Loucy (cell line): ENCODE measurements around the gene MUSK.
"Not testable (repeated sequence)": the region's sequence is repeated elsewhere in the genome, so short reads cannot be mapped to it uniquely, and the experiment has no call there.

Experiments
- H2AFZ ChIP-seq: fragments of 200-600 bp; sonication (generic); 2 replicates; pipeline ENCODE4 v1.6.0; 2016; ENCODE audit warnings: antibody characterized with exemption, mild to moderate bottlenecking, low read length, moderate library complexity
- H3F3A ChIP-seq: fragments of 200-600 bp; 2 replicates; pipeline ENCODE4 v1.6.0; 2016; ENCODE audit warnings: antibody characterized with exemption, low read depth, mild to moderate bottlenecking
- H3K27me3 ChIP-seq: fragments of 200-600 bp; sonication (generic); 2 replicates; pipeline ENCODE4 v1.6.1; 2014; ENCODE audit warnings: low read length, mild to moderate bottlenecking; ENCODE audit not compliant: insufficient read depth, poor library complexity, severe bottlenecking
- H3K36me3 ChIP-seq: fragments of 200-600 bp; sonication (generic); 2 replicates; pipeline ENCODE4 v1.6.1; 2016; ENCODE audit warnings: low read length; ENCODE audit not compliant: insufficient read depth
- H3K4me1 ChIP-seq: fragments of 200-600 bp; sonication (generic); 2 replicates; pipeline ENCODE4 v1.5.1; 2014; ENCODE audit warnings: low read length, mild to moderate bottlenecking; ENCODE audit not compliant: insufficient read depth, poor library complexity, severe bottlenecking
- H3K4me2 ChIP-seq: fragments of 200-600 bp; sonication (generic); 2 replicates; pipeline ENCODE4 v1.6.0; 2014; ENCODE audit warnings: antibody characterized with exemption, low read length, low read depth, mild to moderate bottlenecking; ENCODE audit not compliant: poor library complexity, severe bottlenecking
- H3K4me3 ChIP-seq: fragments of 200-600 bp; sonication (generic); 2 replicates; pipeline ENCODE4 v1.5.1; 2014; ENCODE audit warnings: low read length, mild to moderate bottlenecking, mixed read lengths; ENCODE audit not compliant: poor library complexity, severe bottlenecking
- H3K79me2 ChIP-seq: fragments of 200-600 bp; sonication (generic); 2 replicates; pipeline ENCODE4 v1.6.1; 2014; ENCODE audit warnings: low read length; ENCODE audit not compliant: insufficient read depth
- H3K9ac ChIP-seq: fragments of 200-600 bp; sonication (generic); 2 replicates; pipeline ENCODE4 v1.6.0; 2014; ENCODE audit warnings: mild to moderate bottlenecking, low read depth, low read length, moderate library complexity; ENCODE audit not compliant: poor library complexity, severe bottlenecking
- H3K9me2 ChIP-seq: fragments of 200-600 bp; sonication (generic); replicated peaks from 2 replicates; pipeline ENCODE4 v1.6.1; 2016; ENCODE audit warnings: low read depth, low read length, mixed read lengths
- H3K9me3 ChIP-seq: fragments of 200-600 bp; sonication (generic); 2 replicates; pipeline ENCODE4 v1.6.1; 2014; ENCODE audit warnings: mild to moderate bottlenecking, antibody characterized with exemption, low read length, low read depth; ENCODE audit not compliant: insufficient read depth
- H4K20me1 ChIP-seq: fragments of 200-600 bp; sonication (generic); 2 replicates; pipeline ENCODE4 v1.6.0; 2014; ENCODE audit warnings: antibody characterized with exemption, low read length, mild to moderate bottlenecking; ENCODE audit not compliant: insufficient read depth, poor library complexity, severe bottlenecking
- CTCF ChIP-seq: fragments of 200-600 bp; sonication (generic); conservative IDR thresholded peaks from 2 replicates; pipeline ENCODE4 v1.5.1; 2014; ENCODE audit warnings: mild to moderate bottlenecking, antibody characterized with exemption, low read length
- EZH2phosphoT487 ChIP-seq: fragments of 200-600 bp; IDR thresholded peaks from 2 replicates; pipeline ENCODE4 v1.6.1; 2018; ENCODE audit warnings: antibody characterized with exemption, mild to moderate bottlenecking, moderate library complexity, borderline replicate concordance

MUSK gene

DNA sequence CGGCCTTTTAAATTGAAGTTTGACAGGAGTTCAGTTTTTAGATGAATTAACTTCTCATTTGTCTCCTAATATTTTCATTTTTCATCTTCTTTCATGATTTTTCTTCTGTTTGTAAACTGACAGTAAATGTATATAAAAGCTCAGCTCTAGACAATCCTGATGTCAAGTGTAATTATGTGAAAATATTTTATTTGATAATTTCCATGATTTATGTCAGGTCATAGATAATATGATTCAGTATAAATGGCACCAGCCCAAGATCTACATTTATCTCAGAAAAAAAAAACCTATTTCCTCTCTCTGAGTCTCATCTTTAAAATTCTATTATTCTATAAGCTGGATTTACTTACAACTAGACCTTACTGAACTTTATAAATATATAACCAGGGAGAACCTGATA is 115.7 kb downstream of the MUSK start:
- H3K9me3 ChIP-seq, result no peaks in the 10 kb centered on the region
- H3K9ac ChIP-seq, result no peak overlapping the region
- H3K4me2 ChIP-seq, result no peak overlapping the region
- no peaks in the 10 kb centered on the region for H4K20me1 ChIP-seq
- no peaks in the 10 kb centered on the region for H3K9me2 ChIP-seq
- H3K4me3 ChIP-seq, result no peak overlapping the region
- H3K79me2 ChIP-seq, result no peaks in the 10 kb centered on the region
- H3K36me3 ChIP-seq, result no peaks in the 10 kb centered on the region
- H3K4me1 ChIP-seq, result no peaks in the 10 kb centered on the region
- TF ChIP-seq CTCF (no peak), EZH2phosphoT487 (no peak)
- H3F3A ChIP-seq, result no peaks in the 10 kb centered on the region
- no peak overlapping the region for H2AFZ ChIP-seq
- no peaks in the 10 kb centered on the region for H3K27me3 ChIP-seq

DNA sequence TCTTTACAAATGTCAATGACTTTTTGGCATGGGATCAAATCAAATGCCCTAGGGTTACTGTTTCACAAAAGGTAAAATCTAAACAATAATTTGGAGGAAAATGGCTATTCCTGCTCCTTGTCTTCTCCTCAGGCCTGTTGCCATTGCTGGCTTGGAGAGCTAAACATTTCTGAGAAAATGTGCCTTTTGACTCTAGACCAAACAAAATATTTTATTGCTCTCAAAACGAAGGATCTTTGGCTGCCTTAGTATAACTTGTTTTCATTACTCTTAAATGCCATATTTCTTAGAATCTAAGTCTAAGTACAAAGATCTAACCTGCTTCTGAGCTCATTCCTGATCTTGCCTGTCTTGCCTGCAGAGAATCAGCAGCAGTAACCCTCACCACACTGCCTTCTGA is 116.6 kb downstream of the MUSK start:
- no peaks in the 10 kb centered on the region for H3K9me2 ChIP-seq
- no peak overlapping the region for H2AFZ ChIP-seq
- H3K9me3 ChIP-seq, result no peaks in the 10 kb centered on the region
- H3F3A ChIP-seq, result no peaks in the 10 kb centered on the region
- no peak overlapping the region for H3K9ac ChIP-seq
- H3K4me1 ChIP-seq, result no peaks in the 10 kb centered on the region
- no peaks in the 10 kb centered on the region for H3K36me3 ChIP-seq
- TF ChIP-seq EZH2phosphoT487 (no peak), CTCF (no peak)
- H3K27me3 ChIP-seq, result no peaks in the 10 kb centered on the region
- no peak overlapping the region for H3K4me3 ChIP-seq
- no peaks in the 10 kb centered on the region for H3K79me2 ChIP-seq
- no peak overlapping the region for H3K4me2 ChIP-seq
- no peaks in the 10 kb centered on the region for H4K20me1 ChIP-seq

DNA sequence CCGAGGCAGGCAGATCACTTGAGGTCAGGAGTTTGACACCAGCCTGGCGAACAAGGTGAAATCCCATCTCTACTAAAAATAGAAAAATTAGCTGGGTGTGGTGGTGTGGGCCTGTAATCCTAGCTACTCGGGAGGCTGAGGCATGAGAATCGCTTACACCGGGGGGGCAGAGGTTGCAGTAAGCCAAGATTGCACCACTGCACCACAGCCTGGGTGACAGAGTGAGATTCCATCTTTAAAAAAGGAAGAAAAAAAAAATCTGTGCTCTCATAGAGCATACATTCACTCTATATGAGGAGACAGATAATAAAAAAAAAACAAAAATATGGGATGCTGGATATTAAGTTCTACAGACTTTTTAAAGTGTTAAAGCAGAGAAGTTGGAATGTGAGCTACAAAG is 119.8 kb downstream of the MUSK start:
- not testable (repeated sequence) for H3K36me3 ChIP-seq, H3K4me1 ChIP-seq, H3K9me2 ChIP-seq, H3K4me2 ChIP-seq, H3F3A ChIP-seq, H2AFZ ChIP-seq, H3K79me2 ChIP-seq, H3K4me3 ChIP-seq, H3K9ac ChIP-seq, H4K20me1 ChIP-seq, H3K9me3 ChIP-seq, H3K27me3 ChIP-seq

DNA sequence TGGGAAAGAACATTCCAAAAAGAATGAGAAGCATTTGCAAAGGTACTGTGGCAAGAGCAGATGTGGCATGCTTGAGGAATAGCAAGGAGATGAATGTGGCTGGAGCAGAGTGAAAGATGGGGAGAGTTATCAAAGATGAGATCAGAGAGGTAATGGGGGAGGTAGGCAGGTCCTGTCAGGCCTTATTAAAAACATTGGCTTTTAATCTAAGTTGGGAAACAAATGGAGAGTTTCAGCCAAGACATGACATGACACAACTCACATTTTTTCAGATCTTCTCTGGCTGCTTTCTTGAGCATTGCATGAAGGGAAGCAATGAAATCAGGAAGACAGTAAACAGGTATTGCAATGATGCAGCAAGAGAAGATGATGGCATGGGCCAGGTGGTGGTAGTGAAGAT is 120.3 kb downstream of the MUSK start:
- no peak overlapping the region for H3K9ac ChIP-seq
- H2AFZ ChIP-seq, result no peak overlapping the region
- no peaks in the 10 kb centered on the region for H3K36me3 ChIP-seq
- H3F3A ChIP-seq, result no peaks in the 10 kb centered on the region
- H3K9me3 ChIP-seq, result no peaks in the 10 kb centered on the region
- no peaks in the 10 kb centered on the region for H3K79me2 ChIP-seq
- H4K20me1 ChIP-seq, result no peaks in the 10 kb centered on the region
- no peak overlapping the region for H3K4me2 ChIP-seq
- H3K27me3 ChIP-seq, result no peaks in the 10 kb centered on the region
- TF ChIP-seq CTCF (no peak), EZH2phosphoT487 (no peak)
- H3K9me2 ChIP-seq, result no peaks in the 10 kb centered on the region
- H3K4me1 ChIP-seq, result no peaks in the 10 kb centered on the region
- no peak overlapping the region for H3K4me3 ChIP-seq
